AG08395 (cell line): ENCODE results near the gene SORCS1.

Experiments used
- DNase-seq: peaks from one replicate; pipeline ENCODE4 v3.0.0; 2012; ENCODE audit warnings: mixed read lengths, low spot score

Gene SORCS1

DNA sequence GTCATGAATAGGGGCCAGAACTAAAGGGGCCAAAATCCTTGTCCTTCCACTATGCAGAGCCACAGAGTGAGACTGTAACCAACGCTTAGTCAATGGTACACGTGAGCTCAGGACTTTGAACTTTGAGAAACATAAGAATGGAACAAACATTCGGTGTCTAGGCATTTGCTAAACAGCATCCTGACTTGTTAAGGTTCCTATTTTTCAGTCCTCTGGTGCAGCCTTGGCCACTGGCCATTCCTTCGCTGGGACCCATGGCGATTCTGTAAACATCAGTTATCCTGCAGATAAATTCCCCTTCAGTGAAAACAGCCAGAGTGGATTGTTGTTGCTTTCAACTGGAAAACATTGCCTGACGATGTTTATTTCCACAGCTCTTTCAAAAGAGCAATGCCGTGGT is 266.8 kb downstream of the SORCS1 start:
- DNase-seq = no peak

DNA sequence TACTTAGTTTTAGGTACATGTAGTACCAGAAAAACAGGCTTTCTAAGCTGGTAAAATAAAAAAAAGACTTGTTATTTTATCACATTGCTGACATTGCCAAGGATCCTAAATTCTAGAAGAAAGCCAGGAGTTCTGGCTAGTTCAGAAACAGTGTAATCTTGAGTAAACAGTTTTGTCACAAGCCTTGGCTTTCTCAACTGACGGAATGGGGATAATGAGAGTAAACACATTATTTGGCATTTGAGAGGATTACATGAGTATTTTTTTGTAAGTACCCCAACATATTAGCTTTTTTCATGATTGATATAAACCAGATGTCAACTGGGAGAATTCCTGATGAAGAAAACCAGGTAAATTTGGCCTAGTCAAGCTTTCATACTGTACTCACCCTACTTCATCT is 269.8 kb downstream of the SORCS1 start:
- DNase-seq = no peak

DNA sequence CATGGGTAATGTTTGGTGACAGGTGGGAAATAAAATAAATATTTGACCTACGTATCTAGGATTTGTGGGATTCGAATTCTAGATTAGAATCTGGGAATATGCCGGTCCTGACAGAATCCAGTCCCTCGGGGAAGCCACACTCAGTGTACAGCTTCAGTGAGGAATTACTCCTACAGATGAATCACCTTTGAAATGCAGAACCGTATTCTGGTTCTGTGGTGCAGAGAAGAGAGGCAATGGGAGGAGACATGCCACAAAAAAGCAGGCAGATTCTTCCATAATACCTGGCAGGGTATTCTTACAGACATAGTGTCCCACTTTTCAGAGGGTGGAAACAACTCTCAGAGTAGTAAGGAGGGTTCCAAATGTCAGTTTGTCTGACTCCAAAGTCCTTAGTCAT is 286.9 kb downstream of the SORCS1 start:
- no peak for DNase-seq

DNA sequence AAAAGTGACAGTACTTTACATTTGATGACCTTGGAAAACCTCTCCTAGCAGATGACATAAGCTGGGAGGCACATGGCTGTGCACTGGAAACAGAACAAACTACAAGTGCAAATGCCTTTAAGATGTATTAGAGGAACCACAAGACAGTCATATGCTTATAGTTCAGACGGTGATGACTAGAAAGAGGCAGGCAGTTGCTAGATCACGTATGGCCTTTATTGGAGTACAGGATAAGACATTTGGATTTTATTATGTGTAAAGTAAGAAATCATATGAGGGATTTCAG is 290.0 kb downstream of the SORCS1 start:
- no peak for DNase-seq

DNA sequence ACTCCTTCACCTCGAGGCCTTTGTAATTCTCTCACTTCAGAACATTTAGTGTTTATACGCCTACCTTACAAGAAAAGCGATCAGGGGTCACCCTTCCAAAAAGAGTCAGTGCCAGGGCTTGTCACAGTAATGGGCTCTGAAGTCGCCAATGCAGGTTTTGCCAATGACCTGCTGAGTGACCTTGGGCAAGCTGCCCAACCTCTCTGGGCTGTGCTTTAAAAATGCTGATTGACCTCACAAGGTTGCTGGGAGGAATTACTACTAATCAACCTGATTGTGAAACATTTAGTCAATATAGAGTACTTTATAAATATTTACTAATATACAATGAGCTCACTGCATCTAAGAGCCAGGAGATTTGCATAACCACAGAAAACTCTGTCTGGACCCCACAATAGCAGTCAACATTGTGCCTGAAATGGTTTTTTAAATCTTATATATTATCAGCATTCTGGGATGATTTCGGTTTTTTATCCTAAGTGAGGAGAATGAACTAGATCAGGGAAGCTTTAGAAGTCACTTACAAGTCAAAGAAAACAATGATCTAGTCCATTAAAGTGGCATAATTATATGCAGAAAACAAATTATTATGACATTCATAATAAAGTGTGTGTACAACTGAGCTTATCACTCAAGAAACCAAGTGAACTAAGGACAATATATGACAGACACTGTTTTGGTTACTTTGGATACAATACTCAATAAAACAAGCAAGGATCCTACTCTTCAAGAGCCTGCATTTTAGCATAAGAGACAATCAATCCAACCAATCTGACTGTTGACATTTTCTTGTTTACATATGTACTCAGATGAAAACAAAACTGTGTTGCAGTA is 290.5 kb downstream of the SORCS1 start:
- no peak for DNase-seq

DNA sequence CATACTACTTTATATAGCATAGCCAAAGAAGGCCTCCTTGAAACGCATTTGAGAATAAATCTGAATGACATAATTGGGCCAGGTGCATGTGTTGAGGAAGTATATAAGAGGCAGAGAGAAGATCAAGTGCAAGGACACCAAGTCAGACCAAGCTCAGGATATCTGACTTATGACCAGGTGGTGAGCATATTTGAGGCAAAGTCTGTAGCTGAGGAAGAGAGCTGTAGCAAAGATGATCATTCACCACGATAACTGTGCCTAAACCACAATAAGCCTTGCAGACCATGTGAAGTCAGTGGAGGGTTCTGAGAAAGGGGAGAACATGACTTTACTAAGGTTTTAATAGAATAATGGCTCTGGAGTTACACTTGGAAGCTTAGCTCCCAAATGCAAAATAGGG is 292.3 kb downstream of the SORCS1 start:
- DNase-seq = no peak

DNA sequence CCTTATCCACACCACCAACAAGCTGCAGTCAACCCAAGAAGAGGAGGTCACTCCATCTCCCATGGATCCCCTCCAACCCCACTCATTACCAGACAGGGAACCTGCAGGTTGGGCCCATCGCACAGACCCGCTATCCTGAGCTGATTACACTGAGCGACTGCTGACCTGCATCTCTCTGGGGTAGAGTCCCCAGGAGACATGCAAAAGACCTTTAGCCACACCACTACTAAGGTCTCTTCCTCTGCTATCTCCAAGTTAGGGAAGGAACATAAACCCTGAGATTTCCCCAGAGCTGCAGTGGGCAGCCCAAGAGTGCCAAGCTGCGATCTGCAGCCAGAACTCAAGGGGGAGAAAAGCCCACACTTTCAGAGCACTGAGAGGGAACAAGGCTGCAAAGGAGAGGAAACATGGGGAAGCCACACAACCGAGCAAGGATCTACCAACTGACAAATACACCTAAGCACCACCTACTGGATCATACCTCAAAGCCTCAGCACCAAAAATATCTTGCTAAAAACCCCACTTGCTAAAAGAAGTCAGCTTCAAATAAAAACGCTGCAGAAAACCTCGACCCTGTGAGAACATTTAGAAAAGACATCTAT is 298.2 kb downstream of the SORCS1 start:
- no peak for DNase-seq

DNA sequence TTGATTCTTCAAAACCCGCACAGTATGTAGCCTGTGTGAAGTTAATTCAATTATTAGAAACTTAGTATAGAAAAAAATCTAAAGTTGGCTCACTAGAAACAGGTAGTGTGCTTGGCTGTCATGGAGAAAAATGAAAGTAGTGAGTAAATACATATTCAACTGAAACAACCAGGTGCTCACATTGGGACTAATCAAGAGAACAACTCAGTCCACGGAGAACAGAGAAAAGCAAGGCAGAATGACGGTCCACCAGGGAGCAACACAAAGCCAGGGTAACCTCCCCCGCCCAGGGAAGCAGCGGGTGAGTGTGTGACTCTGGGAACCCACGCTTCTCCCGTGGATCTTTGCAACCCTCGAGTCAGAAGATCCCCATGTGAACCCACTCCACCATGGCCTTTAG is 300.5 kb downstream of the SORCS1 start:
- no peak for DNase-seq

DNA sequence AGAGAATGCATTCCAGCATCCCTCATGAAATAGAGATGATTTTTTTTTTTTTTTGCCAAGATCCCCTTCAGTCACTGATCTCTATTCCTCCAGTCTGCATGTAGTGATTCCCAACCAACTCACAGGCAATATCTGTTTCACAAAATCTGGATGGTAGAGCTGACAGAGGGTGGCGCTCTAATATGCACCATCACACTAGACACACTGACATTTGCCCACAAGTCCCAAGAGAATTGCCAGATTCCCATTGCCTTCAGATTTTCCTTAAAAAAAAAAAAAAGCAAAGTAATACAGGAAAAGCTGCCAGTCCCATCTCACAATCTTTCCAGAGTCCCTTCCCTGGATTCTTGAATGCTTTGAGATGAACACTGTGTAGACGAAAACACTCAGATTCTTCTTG is 301.0 kb downstream of the SORCS1 start:
- no peak for DNase-seq

DNA sequence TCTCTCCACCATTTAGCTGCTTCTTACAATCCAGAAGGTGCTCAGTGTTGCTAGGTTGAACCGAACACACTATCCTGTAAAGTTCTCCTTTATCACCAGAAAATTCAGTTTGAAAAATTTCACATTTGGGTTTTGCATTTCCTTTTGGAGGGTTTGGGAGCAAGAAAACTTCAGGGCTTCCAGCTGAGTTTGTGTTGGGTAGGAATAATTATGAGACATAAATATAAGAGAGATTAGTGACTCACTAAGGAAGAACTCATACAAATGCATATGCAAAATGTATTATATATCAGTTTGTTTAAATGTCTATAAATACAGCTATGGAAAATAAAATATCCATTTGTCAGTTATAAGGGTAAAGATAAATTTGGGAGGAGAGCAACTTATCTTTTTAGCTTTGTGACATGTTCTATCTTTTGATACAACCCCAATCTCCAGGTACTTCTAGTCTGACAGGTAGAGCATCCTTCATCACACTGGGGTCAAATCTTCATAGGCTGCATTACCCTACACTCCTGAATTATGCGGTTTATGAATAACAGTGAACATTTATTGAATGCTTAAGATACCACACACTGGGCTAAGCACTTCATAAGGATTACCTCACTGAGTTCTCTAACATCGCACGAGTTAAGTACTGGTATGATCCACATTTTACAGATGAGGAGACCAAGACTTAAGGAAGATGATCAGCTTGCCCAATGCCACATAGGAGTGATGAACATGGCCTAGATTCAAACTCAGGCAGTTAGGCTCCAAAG is 304.4 kb downstream of the SORCS1 start:
- DNase-seq = no peak

DNA sequence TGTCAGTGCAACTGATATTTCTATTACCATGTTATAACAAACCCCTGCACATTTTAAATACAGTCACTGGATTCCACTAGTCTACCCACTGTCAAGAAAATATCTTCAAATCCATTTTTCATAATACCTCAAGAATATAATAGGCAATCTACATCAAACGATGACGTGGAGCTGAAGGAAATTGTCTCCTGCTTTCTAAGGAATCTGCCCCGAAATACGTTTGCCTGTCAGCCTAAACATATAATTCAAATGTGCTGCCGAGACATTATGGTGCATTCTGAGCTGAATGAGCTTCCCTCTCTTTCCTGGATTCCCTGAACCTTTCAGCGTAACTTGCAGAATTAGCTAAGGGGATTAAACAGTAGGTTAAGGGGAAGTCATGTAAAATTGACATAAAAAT is 306.8 kb downstream of the SORCS1 start:
- DNase-seq = no peak

DNA sequence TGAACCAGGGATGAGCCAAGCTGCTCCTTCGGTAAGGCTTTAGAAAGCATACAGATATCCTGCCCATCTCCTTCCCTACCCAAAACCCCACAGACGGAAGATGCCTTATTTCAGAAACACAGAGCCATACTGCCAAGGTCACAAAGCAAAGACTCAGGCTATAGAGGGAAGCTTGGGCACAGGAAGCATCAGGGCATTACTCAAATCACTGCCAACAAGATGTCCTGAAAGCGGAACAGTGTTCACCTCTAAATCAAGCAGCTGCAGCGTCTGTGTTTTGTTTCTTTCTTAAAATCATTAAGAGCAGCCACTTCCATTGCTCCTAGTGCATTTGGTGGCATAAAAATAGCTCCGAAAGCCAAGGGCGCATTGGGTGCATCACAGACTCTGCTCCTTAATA is 307.3 kb downstream of the SORCS1 start:
- no peak for DNase-seq

DNA sequence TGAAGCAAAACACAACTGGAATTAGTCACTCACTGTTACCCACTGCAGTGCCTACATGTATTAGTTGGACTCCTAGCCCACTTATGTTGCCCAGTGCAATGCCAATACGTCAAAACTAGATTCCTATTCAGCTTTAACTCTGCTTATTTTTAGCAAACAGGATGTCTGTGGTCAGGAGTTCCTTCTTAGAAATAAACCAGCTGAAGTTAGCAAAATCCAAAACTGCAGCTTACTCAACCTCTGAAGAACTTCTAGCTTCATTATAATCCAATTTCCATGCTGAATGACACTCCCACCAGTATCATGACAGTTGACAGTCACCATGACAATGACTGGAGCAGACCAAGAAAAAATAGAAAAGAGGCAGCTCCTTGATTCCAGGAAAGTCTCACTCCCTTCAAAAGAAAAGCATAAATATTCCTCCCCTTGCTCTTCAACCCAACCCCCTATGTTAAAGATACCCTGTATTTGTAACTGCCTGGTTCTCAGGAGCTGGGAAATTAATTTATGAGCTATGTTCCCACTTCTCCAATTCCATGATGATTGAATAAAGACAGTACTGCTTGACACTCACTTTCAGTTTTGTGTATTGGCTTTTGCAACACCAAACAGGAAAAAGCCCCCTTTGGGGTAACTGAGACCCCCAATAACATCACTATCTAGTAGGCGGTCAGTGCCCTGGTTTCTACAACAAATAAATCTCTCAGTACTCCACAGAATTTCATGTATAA is 327.4 kb downstream of the SORCS1 start:
- no peak for DNase-seq

DNA sequence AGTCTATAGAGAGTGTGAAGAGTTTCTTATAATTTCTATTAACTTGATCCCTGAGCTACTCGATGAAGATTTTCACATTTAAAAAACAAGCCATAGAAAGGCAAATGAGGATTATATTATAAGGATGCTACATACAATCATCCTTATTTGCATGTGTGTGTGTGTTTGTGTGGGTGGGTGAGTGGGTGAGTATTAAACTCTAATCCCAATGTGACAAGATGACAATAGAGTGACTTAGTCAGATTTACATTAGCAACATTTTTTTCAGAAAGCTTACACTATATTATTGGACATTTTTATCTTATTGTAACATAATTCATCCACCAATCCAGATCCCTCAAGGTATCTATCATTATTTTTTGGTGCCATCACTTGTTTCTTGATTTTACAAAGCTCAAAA is 331.7 kb downstream of the SORCS1 start:
- DNase-seq = no peak

DNA sequence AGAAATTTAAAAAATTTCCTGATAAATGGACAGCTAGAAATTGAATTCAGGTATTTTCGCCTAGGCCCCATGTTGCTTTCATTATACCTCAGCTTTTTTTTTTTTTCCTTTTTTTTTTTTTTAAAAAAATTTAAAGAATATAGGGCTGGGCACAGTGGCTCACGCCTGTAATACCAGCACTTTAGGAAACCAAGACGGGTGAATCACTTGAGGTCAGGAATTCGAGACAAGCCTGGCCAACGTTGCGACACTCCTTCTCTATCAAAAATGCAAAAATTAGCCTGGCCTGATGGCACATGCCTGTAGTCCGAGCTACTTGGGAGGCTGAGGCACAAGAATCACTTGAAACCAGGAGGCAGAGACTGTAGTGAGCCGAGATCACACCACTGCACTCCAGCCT is 334.0 kb downstream of the SORCS1 start:
- no peak for DNase-seq

DNA sequence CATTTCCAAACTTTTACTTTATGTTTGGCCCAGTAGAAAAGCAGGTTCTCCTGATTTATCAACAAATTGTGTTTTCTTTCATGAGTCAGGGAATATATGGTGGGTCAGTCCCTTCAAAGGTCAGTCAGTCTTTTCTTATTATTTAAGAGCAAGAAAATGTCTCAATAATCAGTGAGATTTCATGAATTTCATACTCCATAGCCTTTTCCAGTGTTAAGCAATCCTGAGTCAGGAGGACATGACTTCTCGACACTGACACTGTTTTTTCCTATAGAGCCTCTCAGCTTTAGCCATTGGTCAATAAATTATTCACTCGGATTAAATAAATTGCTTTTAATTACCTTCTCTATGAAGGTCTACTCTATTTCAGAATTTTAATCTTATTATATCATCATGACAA is 334.5 kb downstream of the SORCS1 start:
- DNase-seq = no peak

DNA sequence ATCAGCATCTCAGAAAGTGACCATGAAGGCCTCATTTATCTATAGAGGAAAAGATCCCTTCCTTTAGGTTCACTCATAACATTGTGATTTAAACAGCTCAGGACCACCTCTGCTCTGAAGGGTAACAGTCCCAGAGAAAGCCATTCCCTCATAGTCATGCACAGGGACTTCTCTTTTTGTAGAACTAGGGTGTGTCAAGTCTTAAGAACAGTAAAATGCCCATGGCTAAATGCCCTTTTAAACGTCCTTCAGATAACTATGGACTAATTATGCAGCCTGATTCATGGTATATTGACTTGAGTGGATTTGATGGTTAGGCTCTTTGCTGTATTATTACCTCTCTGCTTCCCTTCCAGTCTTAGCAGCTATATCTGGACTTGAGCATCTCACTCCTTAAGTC is 337.8 kb downstream of the SORCS1 start:
- DNase-seq = no peak

DNA sequence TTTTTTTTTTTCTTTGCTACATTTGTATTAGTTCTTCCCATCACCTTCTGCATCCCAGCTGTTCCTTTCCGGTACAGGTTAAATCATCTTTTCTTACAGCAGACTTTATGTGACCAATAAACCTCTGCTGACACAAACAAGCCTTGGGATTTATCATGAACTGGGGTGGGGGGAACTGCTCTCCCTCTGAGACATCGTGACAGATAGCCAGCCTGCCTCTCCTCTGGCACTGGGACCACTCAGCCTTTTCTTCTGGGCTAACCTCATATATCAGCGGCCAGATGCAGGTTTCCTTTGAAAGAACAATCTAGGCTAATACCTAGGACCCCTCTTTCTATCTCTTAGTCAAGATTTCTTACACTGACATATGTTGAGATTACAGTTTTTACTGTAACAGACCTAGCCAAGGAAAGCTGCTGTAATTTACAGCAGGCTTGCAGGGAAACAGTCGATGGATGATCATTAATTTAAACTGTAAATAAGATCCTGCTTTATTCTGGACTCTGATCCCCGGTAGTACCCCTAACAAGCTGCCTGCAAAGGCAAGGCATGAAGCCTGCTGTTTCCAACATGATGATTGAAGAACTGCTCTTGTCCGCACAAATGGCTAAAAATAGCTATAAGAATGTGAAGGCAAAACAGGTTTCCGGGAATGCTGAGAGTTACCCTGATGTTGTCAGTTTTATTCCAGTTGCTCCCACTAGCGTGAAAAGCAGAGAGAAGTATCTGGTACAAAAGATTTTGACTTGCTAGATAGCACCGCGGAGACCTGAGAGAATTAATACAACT is 338.7 kb downstream of the SORCS1 start:
- DNase-seq = no peak

DNA sequence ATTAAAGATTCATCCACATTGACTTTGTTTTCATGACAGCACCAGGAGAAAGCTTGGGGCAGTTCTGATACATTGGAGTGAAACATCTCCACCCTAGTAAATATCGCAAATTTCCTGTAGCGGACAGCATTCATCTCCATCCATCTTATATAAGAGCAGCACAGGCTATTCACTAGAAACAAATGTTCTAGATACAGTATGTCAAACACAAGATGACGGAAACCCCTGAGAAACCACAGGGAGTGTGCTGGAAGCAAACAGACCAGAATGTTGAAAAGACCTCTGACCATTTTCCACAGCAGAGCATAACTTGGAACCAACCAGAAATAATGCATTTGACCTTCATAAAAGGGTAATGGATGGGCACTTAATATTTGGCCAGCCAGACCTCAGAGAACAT is 343.9 kb downstream of the SORCS1 start:
- no peak for DNase-seq

DNA sequence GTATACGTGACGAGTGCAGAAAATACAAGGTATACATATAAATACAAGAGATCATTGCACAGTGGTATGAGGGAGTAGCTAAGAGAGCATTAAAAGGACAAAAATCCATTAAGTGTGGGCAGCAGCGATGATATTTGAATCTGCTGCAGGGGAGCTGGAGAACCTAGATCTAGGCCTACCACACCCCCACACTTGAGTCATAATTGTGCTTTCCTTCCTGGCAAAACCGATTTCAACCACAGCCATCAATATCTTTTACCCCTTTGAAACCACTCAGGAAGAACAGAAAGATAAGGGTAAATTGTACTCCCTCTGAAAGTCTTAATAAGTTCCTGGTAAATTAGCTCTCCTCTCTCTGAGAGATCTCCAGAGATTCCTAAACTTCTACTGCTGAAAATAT is 345.0 kb downstream of the SORCS1 start:
- no peak for DNase-seq

DNA sequence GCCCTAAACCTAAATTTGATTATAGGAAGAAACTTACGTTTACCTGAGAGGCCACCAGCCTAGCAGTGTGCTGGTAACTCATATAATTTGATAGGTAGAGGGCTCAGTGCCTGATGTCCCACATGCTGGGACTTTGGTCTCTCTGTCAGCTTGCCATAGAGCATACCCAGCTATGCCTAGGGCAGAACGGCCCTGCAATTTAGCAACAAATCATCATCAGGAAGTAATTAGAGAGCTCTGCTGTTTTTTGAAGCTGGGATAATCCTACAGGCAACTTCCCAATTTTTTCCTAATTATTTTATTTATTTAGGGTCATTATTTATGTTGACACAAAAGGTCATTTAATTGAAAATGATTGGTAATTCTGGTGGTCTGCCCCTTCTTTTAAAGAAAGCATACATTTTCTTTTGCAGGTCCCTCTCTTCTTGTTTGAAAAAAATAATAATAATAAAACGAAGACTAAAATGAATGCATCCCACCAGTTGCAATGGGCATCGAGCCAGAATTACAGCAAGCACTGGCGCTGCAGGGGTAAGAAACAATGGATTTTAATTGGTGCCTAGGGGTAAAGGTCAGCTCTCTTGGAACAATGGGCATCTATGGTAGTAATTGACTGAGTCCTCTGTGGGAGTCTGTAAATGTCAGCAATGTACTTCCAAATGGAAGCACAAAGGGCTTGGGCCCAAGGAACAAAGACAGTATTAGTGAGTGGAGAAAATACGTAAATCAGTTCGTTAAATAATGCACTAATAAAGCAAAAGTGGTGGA is 348.0 kb downstream of the SORCS1 start:
- no peak for DNase-seq
